Stimulated activated CD8-positive, alpha-beta memory T cell treated with anti-CD3 and anti-CD28 coated beads, Interleukin-4, amount 100 ng/mL, for 24 hours (primary cell): ENCODE measurements around the gene KRTAP9-9.
"Not testable (repeated sequence)": the region's sequence is repeated elsewhere in the genome, so short reads cannot be mapped to it uniquely, and the experiment has no call there.

Experiments
- DNase-seq: peaks from one replicate; pipeline ENCODE4 v3.0.0-alpha.2; 2020; ENCODE audit warnings: low read depth

The KRTAP9-9 gene

DNA sequence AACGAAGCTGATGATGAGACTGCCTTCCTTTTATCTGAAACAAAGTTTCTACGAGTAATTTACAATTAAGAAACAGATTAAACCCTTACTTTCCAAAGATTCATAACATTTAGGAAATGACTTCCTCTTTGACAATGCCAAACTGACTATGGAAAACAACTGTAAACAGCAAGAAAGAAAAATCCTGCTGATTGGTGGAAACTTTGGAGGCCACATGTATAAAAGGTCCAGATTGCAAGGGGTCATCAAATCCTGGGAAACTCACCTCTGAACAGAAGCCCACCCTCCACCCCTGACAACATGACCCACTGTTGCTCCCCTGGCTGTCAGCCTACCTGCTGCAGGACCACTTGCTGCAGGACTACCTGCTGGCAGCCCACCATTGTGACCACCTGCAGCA, 9.9 kb downstream of the KRTAP9-9 start, which contains the start of gene KRTAP9-6:
TSS of gene KRTAP9-6 (plus strand) at position 301 of the 400 bp plus-strand sequence. CDS start at position 301, 0 bp downstream.
- DNase-seq: no peak

DNA sequence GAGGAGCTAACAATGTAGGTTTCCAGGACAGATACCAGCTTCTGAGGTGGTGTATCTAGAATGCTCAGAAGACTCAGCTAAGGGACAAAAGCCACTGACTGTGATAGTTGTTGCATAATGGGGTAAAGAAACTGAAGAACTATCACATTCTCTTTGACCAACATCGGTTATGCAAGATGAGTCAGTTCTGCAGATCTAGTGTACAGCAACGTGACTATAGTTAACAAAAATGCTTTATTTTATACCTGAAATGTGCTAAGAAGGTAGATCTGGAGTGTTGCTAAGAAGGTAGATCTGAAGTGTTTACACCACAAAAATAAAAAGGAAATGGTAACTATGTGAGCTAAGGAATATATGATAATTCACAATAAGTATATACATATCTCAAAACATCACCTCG, 12.5 kb downstream of the KRTAP9-9 start:
- DNase-seq: no peak

- not testable (repeated sequence) for DNase-seq
Observed at GRCh38 chr17:41271323-41271722, 16.1 kb downstream of the KRTAP9-9 start.

DNA sequence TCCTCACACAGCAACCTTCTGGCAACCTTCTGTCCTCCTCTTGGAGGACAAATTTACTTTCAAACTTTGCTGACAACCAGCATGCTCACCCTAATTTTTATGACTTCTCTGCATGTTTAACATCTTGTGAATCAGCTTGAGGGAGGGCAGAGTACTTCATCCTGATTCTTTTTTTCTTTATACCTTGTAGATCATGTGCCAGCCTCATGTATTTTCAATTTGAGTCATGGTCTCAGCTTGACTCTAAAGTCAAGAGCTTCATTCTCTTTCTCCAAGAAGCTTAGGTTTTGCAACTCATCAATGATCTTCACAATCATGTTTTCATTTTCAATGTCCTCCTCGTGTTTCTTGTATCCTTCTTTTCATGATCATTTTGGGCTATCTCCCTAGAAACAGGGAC, 16.7 kb downstream of the KRTAP9-9 start:
- no peak for DNase-seq

- DNase-seq: not testable (repeated sequence)
Observed at GRCh38 chr17:41275648-41276190, 20.5 kb downstream of the KRTAP9-9 start, which contains the start of gene KRTAP9-7. Gene KRTAP9-7 (plus strand): TSS chr17:41275698. CDS start chr17:41275698, 0 bp downstream.

DNA sequence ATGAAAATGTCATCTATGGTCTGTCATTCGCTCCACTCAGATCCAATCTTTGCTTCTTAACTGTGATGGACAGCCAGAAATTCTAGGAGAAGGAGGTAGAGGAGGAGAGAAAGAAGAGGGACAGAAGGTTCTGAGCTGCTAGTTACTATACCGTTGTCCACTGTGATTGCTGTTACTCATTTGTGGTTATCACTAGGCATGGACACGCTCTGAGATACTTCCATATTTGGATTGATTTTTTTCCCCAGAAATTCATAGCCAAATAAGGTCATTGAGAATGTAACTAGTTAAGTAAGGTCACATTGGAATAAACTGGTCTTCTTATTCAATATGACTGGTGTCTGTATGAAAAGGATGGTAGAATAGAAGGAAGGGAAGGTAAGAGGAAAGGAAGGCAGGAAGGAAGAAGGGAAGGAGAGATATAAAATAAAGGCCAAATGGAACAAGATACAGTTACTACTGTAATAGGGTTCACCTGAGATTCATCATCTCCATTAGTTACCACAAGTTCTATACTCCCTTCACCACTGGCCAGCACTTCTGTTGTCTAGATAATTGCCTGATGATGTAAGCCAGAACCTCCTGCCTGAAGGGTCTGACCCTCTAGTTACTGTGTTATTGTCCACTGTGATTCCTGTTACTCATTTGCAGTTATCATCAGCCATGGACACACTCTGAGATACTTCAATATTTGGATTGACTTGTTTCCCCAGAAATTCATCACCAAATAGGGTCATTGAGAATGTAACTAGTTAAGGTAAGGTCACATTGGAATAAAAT, 23.2 kb downstream of the KRTAP9-9 start:
- DNase-seq: no peak

GRCh38 chr17:41284043-41284442, 28.9 kb downstream of the KRTAP9-9 start:
- no peak for DNase-seq

- no peak for DNase-seq
Observed at GRCh38 chr17:41284546-41284945, 29.4 kb downstream of the KRTAP9-9 start.

DNA sequence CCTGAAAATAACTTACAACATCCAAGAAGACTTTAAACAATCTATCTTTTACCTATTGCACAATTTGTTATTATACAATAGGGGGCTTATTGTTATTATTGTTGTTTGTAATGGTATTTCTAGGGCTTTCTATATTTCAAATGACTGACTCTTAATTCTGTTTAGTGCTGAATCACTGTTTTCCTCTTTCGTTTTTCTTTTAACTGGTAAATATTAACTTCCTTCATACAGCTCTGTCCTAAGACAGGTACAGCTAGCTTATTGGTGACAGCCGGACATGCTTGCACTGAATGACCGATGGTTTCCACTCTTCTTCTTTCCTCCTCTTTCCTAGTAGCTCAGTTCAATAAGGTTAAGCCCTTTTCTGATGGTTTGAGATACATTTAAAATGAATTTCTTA, 31.9 kb downstream of the KRTAP9-9 start:
- no peak for DNase-seq

GRCh38 chr17:41294016-41294415, 38.8 kb downstream of the KRTAP9-9 start:
- no peak for DNase-seq

GRCh38 chr17:41296846-41297245, 41.7 kb downstream of the KRTAP9-9 start:
- no peak for DNase-seq

DNA sequence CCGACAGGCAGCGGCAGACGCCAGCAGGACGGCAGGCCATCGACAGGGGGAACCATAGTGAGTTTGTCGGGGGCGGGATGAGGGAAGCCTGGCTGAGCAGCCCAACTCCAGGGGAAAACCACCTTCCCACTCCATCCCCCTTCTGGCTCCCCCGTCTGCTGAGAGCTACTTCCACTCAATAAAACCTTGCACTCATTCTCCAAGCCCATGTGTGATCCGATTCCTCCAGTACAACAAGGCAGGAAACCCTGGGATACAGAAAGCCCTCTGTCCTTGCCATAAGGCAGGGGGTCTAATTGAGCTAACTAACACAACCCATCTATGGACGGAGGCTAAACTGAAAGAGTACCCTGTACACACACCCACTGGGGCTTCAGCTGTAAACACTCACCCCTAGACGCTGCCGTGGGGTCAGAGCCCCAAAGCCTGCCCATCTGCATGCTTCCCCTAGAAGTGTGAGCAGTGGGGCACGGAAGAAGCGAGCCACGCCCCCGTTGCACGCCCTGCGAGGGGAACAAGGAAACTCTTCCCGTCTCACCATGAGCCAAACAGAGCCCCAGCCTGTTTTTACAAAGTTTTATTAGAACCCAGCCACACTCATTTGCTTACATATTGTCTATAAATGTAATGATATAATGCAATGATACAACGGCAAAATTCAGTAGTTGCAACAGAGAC, 43.4 kb downstream of the KRTAP9-9 start:
- no peak for DNase-seq

- DNase-seq: no peak
Observed at GRCh38 chr17:41301204-41301790, 46.1 kb downstream of the KRTAP9-9 start.

DNA sequence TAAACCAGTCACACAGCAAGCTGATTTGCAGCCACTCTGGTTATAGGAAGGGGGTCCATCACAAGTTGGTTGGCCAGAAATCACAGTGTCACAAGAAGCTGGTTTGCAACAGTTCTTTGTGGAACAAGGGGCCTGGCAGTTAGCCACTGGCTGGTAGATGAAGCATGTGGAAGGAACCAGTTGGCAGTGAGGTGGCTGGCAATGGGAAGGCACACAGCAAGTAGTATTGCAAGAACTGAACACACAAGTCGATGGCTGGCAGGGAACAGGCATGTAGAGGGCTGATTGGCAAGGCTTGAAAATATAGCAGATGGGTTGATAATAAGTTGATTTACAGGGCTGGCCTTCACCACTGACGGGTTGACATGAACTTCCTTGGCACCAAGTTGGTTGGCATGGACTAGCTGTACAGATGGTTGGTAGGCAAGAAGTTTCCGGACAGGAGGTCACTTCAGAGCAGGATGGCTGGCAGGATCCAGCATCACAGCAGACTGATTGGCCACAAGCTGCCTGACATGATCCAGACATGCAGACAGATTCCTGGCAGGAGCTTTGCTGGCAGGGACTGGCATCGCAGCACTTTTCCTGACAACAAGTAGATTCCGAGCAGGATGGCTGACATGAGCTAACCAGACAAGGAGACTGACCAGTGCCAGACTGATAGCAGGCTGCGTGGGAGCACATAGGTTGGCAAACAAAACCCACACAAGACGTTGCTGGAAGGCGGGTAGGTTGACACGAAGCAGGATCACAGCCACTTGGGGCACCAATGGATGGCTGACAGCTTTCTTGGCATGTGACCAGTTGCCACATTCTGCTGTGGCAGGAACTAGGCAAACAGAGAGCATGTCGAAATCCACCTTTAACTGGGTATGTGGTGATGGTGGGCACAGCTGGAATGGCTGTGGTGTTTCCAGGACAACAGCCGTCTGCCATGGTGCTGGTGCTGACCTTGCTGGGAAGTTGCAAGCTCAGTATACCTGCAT, 47.0 kb downstream of the KRTAP9-9 start, which contains the start of gene KRTAP29-1:
TSS of gene KRTAP29-1 (minus strand) at position 936 of the 986 bp plus-strand sequence. CDS start at position 936, 0 bp downstream.
- no peak for DNase-seq

DNA sequence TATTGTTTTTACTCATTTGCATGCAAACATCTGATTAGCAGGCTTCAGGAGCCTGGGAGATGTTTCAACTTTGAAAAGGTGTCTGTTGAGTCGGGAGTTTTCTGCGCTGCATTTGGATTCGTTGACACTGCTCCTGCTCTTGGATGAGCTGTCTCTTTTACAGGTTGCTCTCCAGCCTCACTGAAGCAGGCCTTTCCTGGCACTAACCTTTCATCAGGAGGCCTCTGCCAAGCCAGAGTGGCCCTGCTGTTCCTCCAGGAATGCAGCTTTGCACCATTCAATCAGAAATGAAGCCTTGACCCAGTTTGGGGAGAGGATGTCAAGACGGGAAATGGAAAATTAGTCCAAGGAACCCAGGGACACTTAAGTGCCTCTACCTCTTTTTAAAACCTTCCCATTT, 47.8 kb downstream of the KRTAP9-9 start:
- DNase-seq: no peak

DNA sequence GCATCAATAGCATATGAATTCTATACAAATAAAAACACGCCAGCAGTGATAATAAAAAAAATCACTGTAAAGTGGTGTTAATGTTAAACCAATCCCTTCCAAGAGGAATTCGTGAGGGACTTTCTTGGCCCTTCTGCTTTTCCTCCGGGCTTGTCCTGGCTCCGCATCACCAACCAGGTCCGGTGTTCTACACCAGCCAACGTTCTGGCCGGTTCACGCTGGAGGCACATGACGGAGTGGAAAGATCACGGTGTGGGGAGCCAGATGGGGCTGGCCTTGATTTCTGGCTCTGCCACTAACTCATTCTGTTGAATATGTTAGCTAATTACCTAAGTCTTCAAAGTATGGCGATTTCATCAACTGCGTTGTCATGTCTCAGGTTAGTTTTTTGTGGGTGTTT, 48.9 kb downstream of the KRTAP9-9 start:
- no peak for DNase-seq
